H9 (cell line): ENCODE data around the gene MYO1C. TPM values are rescaled to one million over a fixed set of nuclear protein-coding genes. Genes with fewer than 3 reads are reported as not detected.

Experiments used
- DNase-seq: peaks from one replicate; pipeline ENCODE4 v3.0.0-alpha.2; 2017
- H2AFZ ChIP-seq: one replicate; pipeline ENCODE4 v1.6.1; 2013; ENCODE audit warnings: mild to moderate bottlenecking, low read length, control low read depth, moderate library complexity
- H2AK5ac ChIP-seq: 2 replicates; pipeline ENCODE4 v1.6.1; 2013; ENCODE audit warnings: low read length, control low read depth, mixed read lengths; ENCODE audit not compliant: insufficient read length
- H2BK120ac ChIP-seq: one replicate; pipeline ENCODE4 v1.6.1; 2013; ENCODE audit warnings: low read depth, mild to moderate bottlenecking, low read length, control low read depth, inconsistent platforms; ENCODE audit not compliant: poor library complexity, severe bottlenecking
- H2BK12ac ChIP-seq: 2 replicates; pipeline ENCODE4 v1.6.1; 2013; ENCODE audit warnings: low read length, control low read depth, mixed read lengths, low read depth; ENCODE audit not compliant: insufficient read length
- H2BK15ac ChIP-seq: 2 replicates; pipeline ENCODE4 v1.6.1; 2013; ENCODE audit warnings: low read depth, low read length, control low read depth
- H2BK20ac ChIP-seq: one replicate; pipeline ENCODE4 v1.6.1; 2013; ENCODE audit warnings: low read depth, mild to moderate bottlenecking, low read length, control low read depth, inconsistent platforms; ENCODE audit not compliant: poor library complexity, severe bottlenecking
- H2BK5ac ChIP-seq: 2 replicates; pipeline ENCODE4 v1.6.1; 2013; ENCODE audit warnings: low read length, control low read depth, mixed read lengths; ENCODE audit not compliant: insufficient read length
- H3K14ac ChIP-seq: 2 replicates; pipeline ENCODE4 v1.6.1; 2013; ENCODE audit warnings: low read length, control low read depth; ENCODE audit not compliant: insufficient read depth
- H3K18ac ChIP-seq: 2 replicates; pipeline ENCODE4 v1.6.1; 2013; ENCODE audit warnings: low read depth, mild to moderate bottlenecking, mixed read lengths, low read length, control low read depth; ENCODE audit not compliant: insufficient read length
- H3K23ac ChIP-seq: 2 replicates; pipeline ENCODE4 v1.6.1; 2013; ENCODE audit warnings: low read length, control low read depth, mixed read lengths, low read depth; ENCODE audit not compliant: insufficient read length
- H3K23me2 ChIP-seq: 2 replicates; pipeline ENCODE4 v1.6.1; 2013; ENCODE audit warnings: low read depth, mild to moderate bottlenecking, mixed read lengths, low read length, control low read depth; ENCODE audit not compliant: insufficient read length, poor library complexity, severe bottlenecking
- H3K27ac ChIP-seq: 2 replicates; pipeline ENCODE4 v1.5.1; 2013; ENCODE audit warnings: low read length, control low read depth, mixed read lengths, low read depth; ENCODE audit not compliant: insufficient read length
- H3K27me3 ChIP-seq: 2 replicates; pipeline ENCODE4 v1.6.1; 2013; ENCODE audit warnings: low read length, control low read depth, inconsistent platforms; ENCODE audit not compliant: insufficient read depth
- H3K4ac ChIP-seq: 2 replicates; pipeline ENCODE4 v1.6.1; 2013; ENCODE audit warnings: low read depth, mild to moderate bottlenecking, control low read depth, inconsistent platforms, low read length, moderate library complexity
- H3K4me1 ChIP-seq: 2 replicates; pipeline ENCODE4 v1.6.1; 2013; ENCODE audit warnings: low read length, control low read depth, inconsistent platforms; ENCODE audit not compliant: insufficient read depth
- H3K4me2 ChIP-seq: 2 replicates; pipeline ENCODE4 v1.6.1; 2013; ENCODE audit warnings: low read length, control low read depth, mixed read lengths; ENCODE audit not compliant: insufficient read length, insufficient read depth
- H3K56ac ChIP-seq: 2 replicates; pipeline ENCODE4 v1.6.1; 2013; ENCODE audit warnings: low read depth, mild to moderate bottlenecking, mixed read lengths, low read length, control low read depth; ENCODE audit not compliant: insufficient read length
- H3K79me1 ChIP-seq: 2 replicates; pipeline ENCODE4 v1.6.1; 2013; ENCODE audit warnings: low read depth, mild to moderate bottlenecking, moderate library complexity, low read length, control low read depth, inconsistent platforms; ENCODE audit not compliant: insufficient read depth, poor library complexity, severe bottlenecking
- H3K79me2 ChIP-seq: 2 replicates; pipeline ENCODE4 v1.6.1; 2013; ENCODE audit warnings: low read length, control low read depth, inconsistent platforms; ENCODE audit not compliant: insufficient read depth
- H3K9ac ChIP-seq: 2 replicates; pipeline ENCODE4 v1.6.1; 2013; ENCODE audit warnings: low read length, control low read depth, mixed read lengths; ENCODE audit not compliant: insufficient read length; ENCODE audit errors: extremely low read depth
- H3K9me3 ChIP-seq: one replicate; pipeline ENCODE4 v1.6.1; 2013; ENCODE audit warnings: low read depth, low read length, inconsistent platforms; ENCODE audit not compliant: control insufficient read depth
- H3T11ph ChIP-seq: one replicate; pipeline ENCODE4 v1.6.1; 2013; ENCODE audit warnings: mild to moderate bottlenecking, low read length, control low read depth, inconsistent platforms
- H4K20me1 ChIP-seq: one replicate; pipeline ENCODE4 v1.6.1; 2013; ENCODE audit not compliant: control insufficient read depth, insufficient read length, insufficient read depth
- H4K5ac ChIP-seq: 2 replicates; pipeline ENCODE4 v1.6.1; 2013; ENCODE audit warnings: low read depth, mild to moderate bottlenecking, mixed read lengths, low read length, control low read depth; ENCODE audit not compliant: insufficient read length
- H4K8ac ChIP-seq: replicated peaks from 2 replicates; pipeline ENCODE4 v1.6.1; 2013; ENCODE audit warnings: low read length, control low read depth, mixed read lengths, low read depth; ENCODE audit not compliant: insufficient read length
- H4K91ac ChIP-seq: 2 replicates; pipeline ENCODE4 v1.6.1; 2013; ENCODE audit warnings: low read depth, mild to moderate bottlenecking, moderate library complexity, mixed read lengths, low read length, control low read depth; ENCODE audit not compliant: insufficient read length
- H3K27ac Mint-ChIP-seq, 3 experiments: 2 replicates in 2 of 3; 3 replicates in 1 of 3; pipeline ENCODE4 v1.8.0; 2020 to 2021; ENCODE audit warnings: mixed read lengths in 3 of 3, mild to moderate bottlenecking in 1 of 3, moderate library complexity in 1 of 3
- H3K27me3 Mint-ChIP-seq: 2 replicates; pipeline ENCODE4 v1.8.0; 2021; ENCODE audit warnings: low read depth, mild to moderate bottlenecking, moderate library complexity, mixed read lengths
- H3K36me3 Mint-ChIP-seq, 3 experiments: 2 replicates in 2 of 3; 3 replicates in 1 of 3; pipeline ENCODE4 v1.8.0; 2020 to 2021; ENCODE audit warnings: low read depth in 3 of 3, mixed read lengths in 3 of 3; ENCODE audit not compliant: insufficient read depth in 1 of 3
- H3K4me1 Mint-ChIP-seq, 2 experiments: 2 replicates each; pipeline ENCODE4 v1.8.0; 2020; ENCODE audit warnings: mixed read lengths in 2 of 2
- H3K4me3 Mint-ChIP-seq, 2 experiments: 2 replicates in 1 of 2; 3 replicates in 1 of 2; pipeline ENCODE4 v1.8.0; 2020 to 2021; ENCODE audit warnings: mild to moderate bottlenecking in 2 of 2, mixed read lengths in 2 of 2, moderate library complexity in 1 of 2
- H3K9me3 Mint-ChIP-seq, 2 experiments: 2 replicates in 1 of 2; 3 replicates in 1 of 2; pipeline ENCODE4 v1.8.0; 2020; ENCODE audit warnings: mild to moderate bottlenecking in 2 of 2, mixed read lengths in 2 of 2, moderate library complexity in 1 of 2
- CTCF ChIP-seq: fragments of 200-600 bp; sonication (generic); conservative IDR thresholded peaks from 3 replicates; pipeline ENCODE4 v1.8.0; 2021; ENCODE audit warnings: antibody characterized with exemption, mild to moderate bottlenecking
- WGBS: extraction: QIAGEN DNeasy Blood & Tissue Kit; methylation state at CpG from one replicate; pipeline ENCODE4 v1.1.7; 2013; ENCODE audit warnings: missing lambda C conversion rate, low lambda C conversion rate, mixed read lengths; ENCODE audit not compliant: insufficient read length; ENCODE audit errors: extremely low coverage; 5-methylcytosine and 5-hydroxymethylcytosine counted together
- total RNA-seq: library from RNA; stranded (reverse); gene quantifications from 2 replicates; pipeline ENCODE4 v1.2.1, GENCODE V29; 2021

Gene MYO1C
- total RNA-seq, 1 experiment from 2014 or later = 86.5 TPM

GRCh38 chr17:1475321-1475854 lies 17.1 kb downstream of the MYO1C start:
- TF ChIP-seq CTCF = no peak
- H3K4me2 ChIP-seq = no peak overlapping the region
- H3K23me2 ChIP-seq = no peaks in the 10 kb centered on the region
- H3K79me2 ChIP-seq = no peaks in the 10 kb centered on the region
- H3K4ac ChIP-seq = no peak overlapping the region
- no peak overlapping the region for H3K18ac ChIP-seq
- H3K14ac ChIP-seq = no peak overlapping the region; the same call in 1 of the 2 replicates
- H3K27me3 ChIP-seq = no peaks in the 10 kb centered on the region
- DNase-seq = no peak
- H3K9me3 ChIP-seq = no peaks in the 10 kb centered on the region
- Mint-ChIP-seq H3K4me1 (peaks cover 0 to 10% of the 10 kb centered on the region in 2 experiments; a peak in 2 of 4 replicates), H3K27ac (0 out of 7 replicates have a peak overlapping the region, but pooled peaks of 1 of the 3 experiments have one; percentile 55), H3K27me3 (no peaks in the 10 kb centered on the region), H3K4me3 (no peak overlapping the region), H3K36me3 (peaks cover 0 to 62% (median 37%) of the 10 kb centered on the region in 3 experiments; a peak in 5 of 7 replicates), H3K9me3 (no peaks in the 10 kb centered on the region)
- no peak overlapping the region for H2AFZ ChIP-seq
- H4K91ac ChIP-seq = no peak overlapping the region
- H4K5ac ChIP-seq = no peak overlapping the region
- H2BK15ac ChIP-seq = no peak overlapping the region
- no peaks in the 10 kb centered on the region for H4K20me1 ChIP-seq
- no peak overlapping the region for H3K9ac ChIP-seq
- no CpG with 5 or more reads among the region's 15 CpGs for WGBS
- H2BK12ac ChIP-seq = no peak overlapping the region
- no peaks in the 10 kb centered on the region for H3K79me1 ChIP-seq
- H3T11ph ChIP-seq = no peak overlapping the region
- no peak overlapping the region for H3K23ac ChIP-seq
- H3K56ac ChIP-seq = no peak overlapping the region
- H3K4me1 ChIP-seq = no peaks in the 10 kb centered on the region
- no peak overlapping the region for H2BK120ac ChIP-seq
- H2BK20ac ChIP-seq = no peak overlapping the region
- H2BK5ac ChIP-seq = no peak overlapping the region
- H4K8ac ChIP-seq = no peak overlapping the region
- H2AK5ac ChIP-seq = no peak overlapping the region
- H3K27ac ChIP-seq = no peak overlapping the region
